ENCODE measurements around the gene MYCBP2.

The MYCBP2 gene

DNA sequence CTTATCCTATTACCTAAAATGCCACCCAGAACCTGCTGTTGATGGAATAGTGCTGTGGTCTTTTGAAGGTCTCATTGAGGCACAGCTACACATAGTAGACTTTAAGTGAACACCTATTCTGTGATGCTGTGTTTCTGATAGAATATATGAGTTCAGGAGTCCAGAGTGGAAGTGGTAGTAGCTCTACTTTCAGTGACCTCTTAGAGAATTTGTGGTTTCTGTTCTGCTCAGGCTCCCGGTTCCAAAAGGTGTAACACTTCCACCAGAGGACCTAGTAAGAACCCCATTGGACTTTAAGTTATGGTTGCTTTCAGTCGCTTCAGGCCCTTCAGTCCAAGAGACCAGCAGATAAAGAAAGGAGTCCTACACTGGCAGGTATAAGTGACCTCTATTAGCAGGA is 11.4 kb upstream of the MYCBP2 start:
- peaks cover 6 to 28% (median 17%) of the 10 kb centered on the region in 4 experiments for H3K4me1 ChIP-seq (ENCODE audit: control extremely low read depth in 1 of 4, control insufficient read depth in 4 of 4, insufficient read depth in 4 of 4, low read length in 3 of 4)
- CTCF ChIA-PET, result interaction anchor here (1.4 kb wide), 1 partner anchor 14 kb away, joined by 4 read pairs; no protein-coding TSS in a partner anchor

GRCh38 chr13:77337159-77337558 is 10.3 kb upstream of the MYCBP2 start:
- H3K36me3 ChIP-seq (ENCODE audit: control insufficient read depth in 4 of 4, insufficient read depth in 4 of 4, low read length in 3 of 4), result no peaks in the 10 kb centered on the region
- no peak overlapping the region for H3K4me3 ChIP-seq (ENCODE audit: control insufficient read depth in 1 of 7, extremely low read depth in 1 of 7, insufficient read depth in 4 of 7, low read depth in 2 of 7, low read length in 6 of 7)
- no peaks in the 10 kb centered on the region for H3K27me3 ChIP-seq (replicated peaks in 2 of 5; ENCODE audit: control insufficient read depth in 4 of 5, insufficient read depth in 5 of 5, low read length in 4 of 5)
- H3K27ac ChIP-seq (ENCODE audit: insufficient read depth in 1 of 2, low read depth in 1 of 2, low read length in 2 of 2, poor library complexity in 1 of 2, severe bottlenecking in 2 of 2), result no peak overlapping the region
- H3K9me3 ChIP-seq (ENCODE audit: control extremely low read depth in 1 of 5, control insufficient read depth in 4 of 5, insufficient read depth in 2 of 5, low read depth in 1 of 5, low read length in 4 of 5), result no peaks in the 10 kb centered on the region
- ChIA-PET POLR2A (no interaction called here), CTCF (interaction anchor here (1.3 kb wide), 2 partner anchors 10 to 141 kb away, joined by 3 to 4 read pairs; no protein-coding TSS in a partner anchor)
- WGBS (ENCODE audit: insufficient coverage), result 100% methylated on average over 2 of the region's 3 CpGs
- H3K4me1 ChIP-seq (ENCODE audit: control extremely low read depth in 1 of 4, control insufficient read depth in 4 of 4, insufficient read depth in 4 of 4, low read length in 3 of 4), result peaks cover 6 to 31% (median 18%) of the 10 kb centered on the region in 4 experiments
- no peak for DNase-seq

More for the DNA sequence above, 11.4 kb upstream of the MYCBP2 start:
- H3K27ac ChIP-seq (ENCODE audit: insufficient read depth in 1 of 2, low read depth in 1 of 2, low read length in 2 of 2, poor library complexity in 1 of 2, severe bottlenecking in 2 of 2), result no peak overlapping the region
- POLR2A ChIA-PET, result no interaction called here
- H3K9me3 ChIP-seq (ENCODE audit: control extremely low read depth in 1 of 5, control insufficient read depth in 4 of 5, insufficient read depth in 2 of 5, low read depth in 1 of 5, low read length in 4 of 5), result no peaks in the 10 kb centered on the region
- no peaks in the 10 kb centered on the region for H3K27me3 ChIP-seq (replicated peaks in 2 of 5; ENCODE audit: control insufficient read depth in 4 of 5, insufficient read depth in 5 of 5, low read length in 4 of 5)
- no peaks in the 10 kb centered on the region for H3K36me3 ChIP-seq (ENCODE audit: control insufficient read depth in 4 of 4, insufficient read depth in 4 of 4, low read length in 3 of 4)
- DNase-seq, result no peak
- peak overlapping the region in 1 of 7 experiments; percentile 1 for H3K4me3 ChIP-seq (ENCODE audit: control insufficient read depth in 1 of 7, extremely low read depth in 1 of 7, insufficient read depth in 4 of 7, low read depth in 2 of 7, low read length in 6 of 7)
- WGBS (ENCODE audit: insufficient coverage), result 100% methylated on average over 1 of the region's 2 CpGs

GRCh38 chr13:77335543-77335942 is 8.6 kb upstream of the MYCBP2 start:
- no peaks in the 10 kb centered on the region for H3K9me3 ChIP-seq (ENCODE audit: control extremely low read depth in 1 of 5, control insufficient read depth in 4 of 5, insufficient read depth in 2 of 5, low read depth in 1 of 5, low read length in 4 of 5)

GRCh38 chr13:77333594-77333993 is 6.7 kb upstream of the MYCBP2 start:
- H3K4me3 ChIP-seq (ENCODE audit: control insufficient read depth in 1 of 7, extremely low read depth in 1 of 7, insufficient read depth in 4 of 7, low read depth in 2 of 7, low read length in 6 of 7), result no peak overlapping the region
- no peak for DNase-seq
- POLR2A ChIA-PET, result no interaction called here
- no peaks in the 10 kb centered on the region for H3K9me3 ChIP-seq (ENCODE audit: control extremely low read depth in 1 of 5, control insufficient read depth in 4 of 5, insufficient read depth in 2 of 5, low read depth in 1 of 5, low read length in 4 of 5)
- no peaks in the 10 kb centered on the region for H3K27me3 ChIP-seq (replicated peaks in 2 of 5; ENCODE audit: control insufficient read depth in 4 of 5, insufficient read depth in 5 of 5, low read length in 4 of 5)
- H3K36me3 ChIP-seq (ENCODE audit: control insufficient read depth in 4 of 4, insufficient read depth in 4 of 4, low read length in 3 of 4), result no peaks in the 10 kb centered on the region
- H3K4me1 ChIP-seq (ENCODE audit: control extremely low read depth in 1 of 4, control insufficient read depth in 4 of 4, insufficient read depth in 4 of 4, low read length in 3 of 4), result peaks cover 15 to 33% (median 23%) of the 10 kb centered on the region in 4 experiments
- WGBS (ENCODE audit: insufficient coverage), result 78% methylated on average over 4 of the region's 4 CpGs
- H3K27ac ChIP-seq (ENCODE audit: insufficient read depth in 1 of 2, low read depth in 1 of 2, low read length in 2 of 2, poor library complexity in 1 of 2, severe bottlenecking in 2 of 2), result no peak overlapping the region
- CTCF ChIA-PET, result no interaction called here

More at GRCh38 chr13:77335543-77335942, 8.6 kb upstream of the MYCBP2 start:
- POLR2A ChIA-PET, result no interaction called here
- Histone ChIP-seq H3K4me1 (ENCODE audit: control extremely low read depth in 1 of 4, control insufficient read depth in 4 of 4, insufficient read depth in 4 of 4, low read length in 3 of 4) (peaks cover 13 to 43% (median 25%) of the 10 kb centered on the region in 4 experiments), H3K4me3 (ENCODE audit: control insufficient read depth in 1 of 7, extremely low read depth in 1 of 7, insufficient read depth in 4 of 7, low read depth in 2 of 7, low read length in 6 of 7) (no peak overlapping the region), H3K27me3 (replicated peaks in 2 of 5; ENCODE audit: control insufficient read depth in 4 of 5, insufficient read depth in 5 of 5, low read length in 4 of 5) (no peaks in the 10 kb centered on the region), H3K36me3 (ENCODE audit: control insufficient read depth in 4 of 4, insufficient read depth in 4 of 4, low read length in 3 of 4) (no peaks in the 10 kb centered on the region), H3K27ac (ENCODE audit: insufficient read depth in 1 of 2, low read depth in 1 of 2, low read length in 2 of 2, poor library complexity in 1 of 2, severe bottlenecking in 2 of 2) (no peak overlapping the region)
- CTCF ChIA-PET, result interaction anchor here (1.2 to 1.3 kb wide), 4 partner anchors 12 to 143 kb away, joined by 3 to 8 read pairs (median 3); no protein-coding TSS in a partner anchor
- DNase-seq, result no peak

DNA sequence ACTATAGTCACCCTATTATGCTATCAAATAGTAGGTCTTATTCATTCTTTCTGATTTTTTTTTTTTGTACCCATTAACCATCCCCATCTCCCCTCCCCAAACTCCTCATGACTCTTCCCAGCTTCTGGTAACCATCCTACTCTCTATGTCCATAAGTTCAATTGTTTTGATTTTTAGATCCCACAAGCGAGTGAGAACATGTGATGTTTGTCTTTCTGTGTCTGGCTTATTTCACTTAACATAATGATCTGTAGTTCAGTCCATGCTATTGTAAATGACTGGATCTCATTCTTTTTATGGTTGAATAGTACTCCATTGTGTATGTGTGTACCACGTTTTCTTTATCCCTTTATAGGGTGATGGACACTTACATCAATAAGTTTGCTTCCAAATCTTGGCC is 4.5 kb upstream of the MYCBP2 start:
- DNase-seq, result no peak
- no peaks in the 10 kb centered on the region for H3K36me3 ChIP-seq (ENCODE audit: control insufficient read depth in 4 of 4, insufficient read depth in 4 of 4, low read length in 3 of 4)
- H3K4me1 ChIP-seq (ENCODE audit: control extremely low read depth in 1 of 4, control insufficient read depth in 4 of 4, insufficient read depth in 4 of 4, low read length in 3 of 4), result peaks cover 22 to 43% (median 34%) of the 10 kb centered on the region in 4 experiments
- CTCF ChIA-PET, result no interaction called here
- H3K27ac ChIP-seq (ENCODE audit: insufficient read depth in 1 of 2, low read depth in 1 of 2, low read length in 2 of 2, poor library complexity in 1 of 2, severe bottlenecking in 2 of 2), result no peak overlapping the region
- H3K9me3 ChIP-seq (ENCODE audit: control extremely low read depth in 1 of 5, control insufficient read depth in 4 of 5, insufficient read depth in 2 of 5, low read depth in 1 of 5, low read length in 4 of 5), result no peaks in the 10 kb centered on the region
- WGBS (ENCODE audit: insufficient coverage), result 90% methylated on average over 2 of the region's 2 CpGs
- POLR2A ChIA-PET, result no interaction called here
- H3K4me3 ChIP-seq (ENCODE audit: control insufficient read depth in 1 of 7, extremely low read depth in 1 of 7, insufficient read depth in 4 of 7, low read depth in 2 of 7, low read length in 6 of 7), result no peak overlapping the region
- H3K27me3 ChIP-seq (replicated peaks in 2 of 5; ENCODE audit: control insufficient read depth in 4 of 5, insufficient read depth in 5 of 5, low read length in 4 of 5), result no peaks in the 10 kb centered on the region

DNA sequence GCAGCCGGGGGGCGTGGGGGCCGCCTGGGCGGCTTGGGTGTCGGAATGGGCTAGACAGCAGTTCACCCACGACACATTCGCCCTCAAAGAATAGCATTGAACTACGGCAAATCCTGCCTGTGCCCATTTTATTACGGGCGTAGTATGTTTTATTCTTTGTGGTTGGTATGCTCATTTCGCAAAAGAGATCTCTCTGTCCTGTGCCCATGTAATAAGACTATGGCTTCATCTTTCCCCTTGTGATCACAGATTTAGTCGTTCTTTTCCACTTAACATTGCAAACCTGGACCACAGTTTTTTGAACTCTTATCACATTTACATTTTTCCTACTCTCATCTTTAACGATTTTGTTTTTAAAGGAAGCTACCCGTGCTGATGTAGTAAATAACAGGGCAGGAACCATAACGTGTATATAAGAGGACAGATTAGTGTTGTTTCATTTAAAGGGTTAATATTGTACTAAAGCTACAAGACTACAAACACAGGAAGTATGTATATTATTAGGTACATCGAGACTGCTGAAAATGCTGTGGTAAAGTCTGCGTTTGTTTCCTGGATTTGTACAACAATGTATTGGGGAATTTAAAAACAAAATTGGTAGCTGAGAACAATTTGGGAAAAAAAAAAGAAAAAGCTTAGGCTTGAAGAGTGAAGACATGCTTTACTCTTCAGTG is 3.2 kb upstream of the MYCBP2 start:
- Histone ChIP-seq H3K27me3 (replicated peaks in 2 of 5; ENCODE audit: control insufficient read depth in 4 of 5, insufficient read depth in 5 of 5, low read length in 4 of 5) (no peaks in the 10 kb centered on the region), H3K9me3 (ENCODE audit: control extremely low read depth in 1 of 5, control insufficient read depth in 4 of 5, insufficient read depth in 2 of 5, low read depth in 1 of 5, low read length in 4 of 5) (no peaks in the 10 kb centered on the region), H3K36me3 (ENCODE audit: control insufficient read depth in 4 of 4, insufficient read depth in 4 of 4, low read length in 3 of 4) (no peaks in the 10 kb centered on the region), H3K4me1 (ENCODE audit: control extremely low read depth in 1 of 4, control insufficient read depth in 4 of 4, insufficient read depth in 4 of 4, low read length in 3 of 4) (peaks cover 25 to 52% (median 40%) of the 10 kb centered on the region in 4 experiments), H3K4me3 (ENCODE audit: control insufficient read depth in 1 of 7, extremely low read depth in 1 of 7, insufficient read depth in 4 of 7, low read depth in 2 of 7, low read length in 6 of 7) (peak overlapping the region; percentile 76 to 99 (median 94)), H3K27ac (ENCODE audit: insufficient read depth in 1 of 2, low read depth in 1 of 2, low read length in 2 of 2, poor library complexity in 1 of 2, severe bottlenecking in 2 of 2) (peak overlapping the region; percentile 74 to 87)
- 0% methylated on average over 4 of the region's 17 CpGs for WGBS (ENCODE audit: insufficient coverage)
- POLR2A ChIA-PET, result interaction anchor here (1.2 to 2.1 kb wide), 2 partner anchors 69 to 148 kb away, joined by 3 to 8 read pairs; no protein-coding TSS in a partner anchor
- no peak for DNase-seq
- CTCF ChIA-PET, result interaction anchor here (0.8 to 3.1 kb wide), 9 partner anchors 30 to 149 kb away, joined by 3 to 25 read pairs (median 3); no protein-coding TSS in a partner anchor

All from common myeloid progenitor, CD34-positive (primary cell).